GM13977 (cell line): ENCODE results near the gene SLC25A15.
"Not testable (repeated sequence)": the region's sequence is repeated elsewhere in the genome, so short reads cannot be mapped to it uniquely, and the experiment has no call there.

ENCODE experiments used
- DNase-seq: peaks from one replicate; pipeline ENCODE4 v3.0.0; 2012; ENCODE audit warnings: low spot score
- CTCF ChIP-seq: IDR thresholded peaks from 2 replicates; pipeline ENCODE4 v1.5.1; 2012; ENCODE audit warnings: mild to moderate bottlenecking, control low read depth; ENCODE audit not compliant: insufficient read depth; ENCODE audit errors: extremely low read depth, missing control alignments
- in situ Hi-C: fragments of 300-500 bp; cut with MboI; formaldehyde crosslinking; loops from one replicate; pipeline ENCODE4 v1.12.0; 2022; ENCODE audit warnings: low sequenced_read_pairs, low pct_unique_long_range_greater_than_20kb, mixed read lengths, inconsistent platforms; ENCODE audit not compliant: unreplicated experiment

Gene SLC25A15

GRCh38 chr13:40779796-40780285, 9.6 kb upstream of the SLC25A15 start:
- in situ Hi-C loops = no loop called here
- TF ChIP-seq CTCF = no peak
- DNase-seq = no peak

DNA sequence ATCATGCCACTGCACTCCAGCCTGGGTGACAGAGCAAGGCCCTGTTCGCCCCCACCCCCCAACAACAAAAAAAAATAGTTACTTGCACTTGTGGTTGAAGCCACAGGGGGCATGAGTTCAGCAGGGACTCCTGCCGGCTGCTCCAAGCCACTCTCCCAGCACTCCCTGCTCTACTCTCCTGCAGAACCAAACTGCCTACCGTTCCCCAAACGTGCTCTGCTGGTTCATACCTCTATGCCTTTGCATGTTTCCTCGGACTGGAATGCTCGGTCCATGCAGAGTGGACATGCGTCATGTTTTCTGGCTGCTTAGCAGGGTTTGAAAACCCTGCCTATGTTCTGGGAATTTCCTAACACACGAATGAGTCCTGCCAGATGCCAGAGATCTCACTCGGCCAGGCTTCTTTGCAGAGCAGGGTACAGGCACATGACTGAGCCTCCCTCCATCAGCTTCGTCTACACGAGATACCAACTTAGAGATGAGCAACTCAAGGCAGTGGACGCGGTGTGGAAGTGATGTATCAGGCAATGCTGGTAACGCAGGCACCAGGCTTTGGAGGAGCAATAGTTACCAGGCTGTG, 8.5 kb upstream of the SLC25A15 start:
- in situ Hi-C loops = no loop called here
- no peak for TF ChIP-seq CTCF
- no peak for DNase-seq

DNA sequence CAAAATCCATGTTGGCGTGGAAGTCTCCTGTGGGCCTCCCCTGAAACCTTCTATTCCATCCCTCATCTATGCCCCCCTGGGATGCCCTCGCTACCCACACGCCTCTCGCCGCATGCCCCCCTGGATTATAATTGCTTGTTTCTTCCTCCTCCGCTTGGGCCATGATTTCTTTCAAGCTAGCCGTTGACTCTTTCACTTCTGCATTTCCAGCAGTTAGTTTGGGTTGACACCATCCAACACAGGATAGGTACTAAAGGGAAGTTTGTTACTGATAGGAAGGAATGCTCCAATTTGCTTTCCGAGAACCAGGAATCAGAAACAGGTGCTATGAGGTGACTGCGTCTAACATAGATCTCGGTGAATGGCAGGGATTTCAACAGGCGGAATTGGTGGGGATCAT, 7.7 kb upstream of the SLC25A15 start:
- in situ Hi-C loops = no loop called here
- no peak for DNase-seq
- no peak for TF ChIP-seq CTCF

DNA sequence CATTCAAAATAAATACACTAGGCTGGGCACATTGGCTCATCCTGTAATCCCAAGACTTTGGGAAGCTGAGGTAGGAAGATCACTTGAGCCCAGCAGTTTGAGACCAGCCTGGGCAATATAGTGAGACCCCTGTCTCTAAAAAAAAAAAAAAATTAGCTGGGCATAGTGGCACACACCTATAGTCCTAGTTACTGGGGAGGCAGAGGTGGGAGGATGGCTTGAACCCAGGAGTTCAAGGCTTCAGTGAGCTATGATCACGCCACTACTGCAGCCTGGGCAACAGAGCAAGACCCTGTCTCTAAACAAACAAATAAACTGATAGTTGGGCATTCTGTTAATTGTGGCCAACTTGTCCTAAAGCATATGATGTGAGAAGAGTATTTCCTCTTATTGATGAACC, 6.4 kb upstream of the SLC25A15 start:
- DNase-seq, in situ Hi-C loops: not testable (repeated sequence)

DNA sequence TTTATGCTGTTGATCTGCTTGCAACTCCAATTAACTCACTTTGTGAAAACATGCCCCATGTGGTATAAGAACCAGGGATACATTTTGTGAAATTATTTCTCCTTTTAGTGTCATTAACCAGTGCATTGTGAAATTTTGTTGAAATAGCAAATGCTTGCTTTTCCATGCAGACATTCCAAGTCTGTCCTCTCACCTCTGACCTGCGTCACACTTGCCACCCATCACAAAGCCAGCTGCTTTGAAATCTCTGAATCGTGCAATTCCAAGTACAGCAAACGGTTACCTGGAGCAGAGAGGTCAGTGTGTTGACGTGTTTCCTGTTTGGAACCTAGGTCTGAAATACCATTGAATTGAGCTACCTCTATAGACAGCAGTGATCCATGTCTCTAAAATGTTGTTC, 4.9 kb upstream of the SLC25A15 start:
- no peak for DNase-seq
- no peak for TF ChIP-seq CTCF
- in situ Hi-C loops = no loop called here

- no peak for TF ChIP-seq CTCF
- in situ Hi-C loops = no loop called here
- no peak for DNase-seq
These were observed 2.8 kb upstream of the SLC25A15 start for GRCh38 chr13:40786568-40786996.

DNA sequence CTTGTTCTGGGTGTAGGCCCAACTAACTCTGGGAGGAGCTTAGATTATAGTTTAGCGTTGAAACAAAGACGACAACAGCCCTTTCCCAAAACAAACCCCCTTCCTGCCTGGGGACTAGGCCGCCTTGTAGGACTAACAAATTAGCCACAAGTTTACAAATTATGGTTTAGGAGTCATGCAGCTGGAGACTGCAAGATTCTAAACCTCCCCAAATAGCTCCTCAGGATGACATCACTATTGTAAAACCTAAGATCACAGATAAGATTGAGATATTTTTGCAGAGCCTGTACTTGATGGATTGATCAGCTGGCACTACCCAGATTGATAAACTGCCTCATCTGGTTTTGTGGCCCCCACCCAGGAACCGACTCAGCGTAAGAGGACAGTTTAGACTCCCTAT, 2.3 kb upstream of the SLC25A15 start:
- DNase-seq = no peak
- no peak for TF ChIP-seq CTCF
- in situ Hi-C loops = no loop called here

DNA sequence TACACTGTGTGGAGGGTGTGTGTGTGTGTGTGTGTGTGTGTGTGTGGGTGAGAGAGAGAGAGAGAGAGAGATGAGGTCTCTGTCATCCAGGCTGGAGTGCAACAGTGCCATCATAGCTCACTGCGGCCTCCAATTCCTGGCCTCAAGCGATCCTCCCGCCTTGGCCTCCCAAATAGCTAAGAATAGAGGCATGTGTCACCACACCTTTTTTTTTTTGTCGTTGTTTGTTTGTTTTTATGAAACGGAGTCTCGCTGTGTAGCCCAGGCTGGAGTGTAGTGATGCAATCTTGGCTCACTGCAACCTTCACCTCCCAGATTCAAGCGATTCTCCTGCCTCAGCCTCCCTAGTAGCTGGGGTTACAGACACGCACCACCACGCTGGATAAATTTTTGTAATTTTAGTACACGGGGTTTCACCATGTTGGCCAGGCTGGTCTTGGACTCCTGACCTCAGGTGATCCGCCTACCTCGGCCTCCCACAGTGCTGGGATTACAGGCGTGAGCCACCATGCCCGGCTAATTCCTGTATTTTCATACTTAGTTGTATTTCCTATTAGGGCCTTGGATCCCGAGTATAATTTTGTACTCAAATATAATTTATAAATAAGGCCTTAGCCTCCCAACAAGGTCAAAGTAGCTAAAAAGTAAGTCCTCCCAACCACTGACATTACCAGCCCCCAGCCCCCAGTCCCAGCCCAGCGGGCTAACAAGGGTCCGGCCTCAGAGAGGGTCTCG, 704 bp upstream of the SLC25A15 start:
- in situ Hi-C loops, DNase-seq: not testable (repeated sequence)
